Fibroblast of lung (primary cell): ENCODE results near the gene SLC49A4. TPM values are rescaled to one million over a fixed set of nuclear protein-coding genes. Genes with fewer than 3 reads are reported as not detected.
A peak's percentile ranks its signal among the peaks of the same experiment; 100 is the strongest.

ENCODE experiments used
- DNase-seq, 2 donors: peaks; one replicate each; pipeline versions ENCODE4 v3.0.0 to v3.0.0-alpha.2; 2010; ENCODE audit warnings: low read depth in 2 of 2
- H2AFZ ChIP-seq: 2 replicates; pipeline ENCODE4 v1.5.1; 2012; ENCODE audit warnings: low read length, control low read depth, inconsistent platforms
- H3K27ac ChIP-seq: 2 replicates; pipeline ENCODE4 v1.5.1; 2011; ENCODE audit warnings: low read length, control low read depth; ENCODE audit not compliant: insufficient read depth
- H3K27me3 ChIP-seq: 2 replicates; pipeline ENCODE4 v1.5.1; 2011; ENCODE audit warnings: mild to moderate bottlenecking, low read length; ENCODE audit not compliant: control insufficient read depth, insufficient read depth
- H3K36me3 ChIP-seq: 2 replicates; pipeline ENCODE4 v1.5.1; 2011; ENCODE audit warnings: low read length; ENCODE audit not compliant: control insufficient read depth, insufficient read depth
- H3K4me1 ChIP-seq: 2 replicates; pipeline ENCODE4 v1.5.1; 2011; ENCODE audit warnings: low read length; ENCODE audit not compliant: control insufficient read depth, insufficient read depth; ENCODE audit errors: extremely low read depth
- H3K4me2 ChIP-seq: 2 replicates; pipeline ENCODE4 v1.5.1; 2011; ENCODE audit warnings: low read length, control low read depth; ENCODE audit not compliant: insufficient read depth; ENCODE audit errors: extremely low read depth
- H3K4me3 ChIP-seq, 4 experiments: fragments of 200-600 bp in 1 of 4; sonication (generic) in 1 of 4; replicated peaks in 1 of 4; 2 replicates each; pipeline ENCODE4 v1.5.1; 2011 to 2016; ENCODE audit warnings: low read length in 4 of 4, low read depth in 3 of 4, mild to moderate bottlenecking in 3 of 4, control low read depth in 2 of 4, inconsistent platforms in 1 of 4, mixed read lengths in 1 of 4; ENCODE audit not compliant: insufficient read depth in 1 of 4; ENCODE audit errors: control extremely low read depth in 1 of 4
- H3K79me2 ChIP-seq: 2 replicates; pipeline ENCODE4 v1.5.1; 2012; ENCODE audit warnings: mild to moderate bottlenecking, low read length, inconsistent platforms; ENCODE audit not compliant: control insufficient read depth, insufficient read depth
- H3K9ac ChIP-seq: 2 replicates; pipeline ENCODE4 v1.5.1; 2011; ENCODE audit warnings: mild to moderate bottlenecking, low read length, control low read depth; ENCODE audit not compliant: insufficient read depth
- H3K9me3 ChIP-seq: 2 replicates; pipeline ENCODE4 v1.5.1; 2012; ENCODE audit warnings: low read depth, low read length; ENCODE audit not compliant: control insufficient read depth, insufficient read depth
- H4K20me1 ChIP-seq: 2 replicates; pipeline ENCODE4 v1.5.1; 2011; ENCODE audit warnings: low read length; ENCODE audit not compliant: control insufficient read depth, insufficient read depth; ENCODE audit errors: extremely low read depth
- EZH2 ChIP-seq: IDR thresholded peaks from 2 replicates; pipeline ENCODE4 v1.5.1; 2012; ENCODE audit warnings: low read length, control low read depth, mild to moderate bottlenecking; ENCODE audit errors: missing control alignments
- polyA plus RNA-seq, 2 donors: library from polyadenylated mRNA; depleted of rRNA in 1 of 2; stranded (reverse) in 1 of 2; unstranded in 1 of 2; fragments of >200 nt; gene quantifications; 2 replicates each; pipeline ENCODE4 v1.2.1, GENCODE V29; 2011 to 2012; ENCODE audit warnings: missing spikeins in 1 of 2
- total RNA-seq: library from RNA; depleted of rRNA; stranded (reverse); fragments of >200 nt; gene quantifications from 2 replicates; pipeline ENCODE4 v1.2.1, GENCODE V29; 2014
- TF ChIP-seq, protein P1 (sequence below), 2 donors: IDR thresholded peaks in 1 of 2; conservative IDR thresholded peaks in 1 of 2; 1 replicate in 1 of 2; 2 replicates in 1 of 2; pipeline ENCODE4 v1.5.1; 2011 to 2012; ENCODE audit warnings: low read length in 2 of 2, control low read depth in 1 of 2, inconsistent platforms in 1 of 2, low read depth in 1 of 2, mild to moderate bottlenecking in 1 of 2

SLC49A4 gene
- total and polyA plus RNA-seq, 2 donors (not counting 1 experiment from before 2014, with no cell fraction given) = 14.5 to 20.6 TPM

DNA sequence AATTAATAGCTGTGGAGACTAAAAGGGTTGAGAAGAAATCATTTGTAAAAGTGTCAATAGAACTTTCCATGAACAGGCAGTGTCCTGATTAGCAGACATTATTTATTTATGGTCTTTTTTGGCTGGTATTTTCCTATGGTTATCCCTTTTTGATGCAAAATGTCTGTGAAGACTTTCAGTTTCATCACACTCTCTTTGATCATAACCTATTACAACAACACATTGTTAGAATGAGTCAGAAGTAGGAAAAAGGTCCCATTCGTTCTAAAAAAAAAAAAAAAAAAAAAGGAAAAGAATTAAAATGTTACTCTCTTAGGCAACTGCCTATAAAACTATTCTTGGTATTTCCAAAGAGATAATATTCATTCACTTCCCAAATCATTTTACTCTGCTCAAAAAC is 62.1 kb downstream of the SLC49A4 start:
- no peak overlapping the region for H3K4me2 ChIP-seq
- H2AFZ ChIP-seq = no peak overlapping the region
- no peak overlapping the region for H3K27ac ChIP-seq
- no peaks in the 10 kb centered on the region for H3K9me3 ChIP-seq
- no peaks in the 10 kb centered on the region for H4K20me1 ChIP-seq
- no peaks in the 10 kb centered on the region for H3K27me3 ChIP-seq
- H3K79me2 ChIP-seq = no peaks in the 10 kb centered on the region
- no peak for TF ChIP-seq EZH2
- TF ChIP-seq, protein P1, sequence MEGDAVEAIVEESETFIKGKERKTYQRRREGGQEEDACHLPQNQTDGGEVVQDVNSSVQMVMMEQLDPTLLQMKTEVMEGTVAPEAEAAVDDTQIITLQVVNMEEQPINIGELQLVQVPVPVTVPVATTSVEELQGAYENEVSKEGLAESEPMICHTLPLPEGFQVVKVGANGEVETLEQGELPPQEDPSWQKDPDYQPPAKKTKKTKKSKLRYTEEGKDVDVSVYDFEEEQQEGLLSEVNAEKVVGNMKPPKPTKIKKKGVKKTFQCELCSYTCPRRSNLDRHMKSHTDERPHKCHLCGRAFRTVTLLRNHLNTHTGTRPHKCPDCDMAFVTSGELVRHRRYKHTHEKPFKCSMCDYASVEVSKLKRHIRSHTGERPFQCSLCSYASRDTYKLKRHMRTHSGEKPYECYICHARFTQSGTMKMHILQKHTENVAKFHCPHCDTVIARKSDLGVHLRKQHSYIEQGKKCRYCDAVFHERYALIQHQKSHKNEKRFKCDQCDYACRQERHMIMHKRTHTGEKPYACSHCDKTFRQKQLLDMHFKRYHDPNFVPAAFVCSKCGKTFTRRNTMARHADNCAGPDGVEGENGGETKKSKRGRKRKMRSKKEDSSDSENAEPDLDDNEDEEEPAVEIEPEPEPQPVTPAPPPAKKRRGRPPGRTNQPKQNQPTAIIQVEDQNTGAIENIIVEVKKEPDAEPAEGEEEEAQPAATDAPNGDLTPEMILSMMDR (conservative IDR thresholded peaks at IDR 0.05 in 1 of 2, IDR thresholded peaks at IDR 0.05 in 1 of 2; ENCODE audit: low read depth in 1 of 2, low read length in 2 of 2) = no peak
- H3K4me3 ChIP-seq = no peak overlapping the region
- H3K9ac ChIP-seq = no peak overlapping the region
- DNase-seq = peak; percentile 6 to 75
- H3K36me3 ChIP-seq = no peaks in the 10 kb centered on the region
- H3K4me1 ChIP-seq = no peaks in the 10 kb centered on the region

DNA sequence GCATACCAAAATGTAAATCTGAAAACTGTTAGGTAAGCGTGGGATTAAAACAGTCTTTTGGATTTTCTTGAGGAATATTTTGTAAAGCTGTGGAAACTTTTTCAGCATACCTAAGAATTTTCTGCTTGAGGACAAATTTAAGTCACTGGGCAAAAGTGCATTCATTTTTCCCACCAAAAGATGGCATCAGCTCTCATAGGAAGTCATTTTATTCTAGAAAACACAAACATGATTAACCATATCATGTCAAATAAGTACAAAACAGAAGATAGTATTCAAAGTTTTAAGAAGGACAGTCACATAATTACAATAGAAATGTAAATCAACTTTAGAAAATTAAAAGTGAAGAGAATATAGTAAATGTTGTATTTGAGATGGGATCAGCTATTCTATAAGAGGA is 63.5 kb downstream of the SLC49A4 start:
- Histone ChIP-seq H3K27me3 (no peaks in the 10 kb centered on the region), H3K4me2 (no peak overlapping the region), H3K9me3 (no peaks in the 10 kb centered on the region), H3K9ac (no peak overlapping the region), H3K4me1 (no peaks in the 10 kb centered on the region), H3K79me2 (no peaks in the 10 kb centered on the region), H3K27ac (no peak overlapping the region), H3K4me3 (no peak overlapping the region), H4K20me1 (no peaks in the 10 kb centered on the region), H3K36me3 (no peaks in the 10 kb centered on the region), H2AFZ (no peak overlapping the region)
- peak; percentile 19 to 50 for DNase-seq
- TF ChIP-seq, protein P1 (conservative IDR thresholded peaks at IDR 0.05 in 1 of 2, IDR thresholded peaks at IDR 0.05 in 1 of 2; ENCODE audit: low read depth in 1 of 2, low read length in 2 of 2) = peak; percentile 14 to 50
- no peak for TF ChIP-seq EZH2

DNA sequence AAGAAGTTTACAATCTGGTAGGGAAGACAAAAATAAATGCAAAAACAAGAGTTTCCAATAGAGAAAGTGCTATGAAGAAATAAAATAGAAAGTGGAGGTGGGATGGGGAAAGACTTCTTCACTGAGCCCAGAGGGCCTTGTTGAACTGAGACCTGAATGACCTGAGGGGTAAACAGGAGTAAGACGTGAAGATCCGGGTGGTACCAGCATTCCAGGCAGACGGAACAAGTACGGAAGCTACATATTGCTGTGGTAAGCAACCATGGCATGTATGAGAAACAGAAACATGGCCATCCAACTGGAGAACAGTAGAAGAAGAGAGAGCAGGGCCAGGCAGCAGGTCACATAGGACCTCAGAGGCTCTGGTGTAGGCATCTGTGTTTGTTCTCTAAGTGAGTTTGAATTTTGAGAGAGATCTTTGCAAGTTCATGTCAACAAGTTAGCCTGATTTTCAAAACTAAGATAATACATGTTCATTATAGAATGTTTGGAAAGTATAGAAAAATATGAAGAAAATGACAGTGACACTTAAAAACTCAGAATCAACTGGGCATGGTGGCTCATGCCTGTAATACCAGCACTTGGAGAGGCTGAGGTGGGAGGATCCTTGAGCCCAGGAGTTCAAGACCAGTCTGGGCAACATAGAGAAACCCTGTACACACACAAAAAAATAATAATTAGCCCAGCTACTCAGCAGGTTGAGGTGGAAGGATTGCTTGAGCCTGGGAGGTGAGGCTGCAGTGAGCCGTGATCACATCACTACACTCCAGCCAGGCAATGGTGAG is 64.3 kb downstream of the SLC49A4 start:
- H3K4me2 ChIP-seq = no peak overlapping the region
- H3K9me3 ChIP-seq = no peaks in the 10 kb centered on the region
- no peak overlapping the region for H3K4me3 ChIP-seq

More for the DNA sequence above, 64.3 kb downstream of the SLC49A4 start:
- H3K79me2 ChIP-seq = no peaks in the 10 kb centered on the region
- H3K4me1 ChIP-seq = no peaks in the 10 kb centered on the region
- TF ChIP-seq, protein P1 (conservative IDR thresholded peaks at IDR 0.05 in 1 of 2, IDR thresholded peaks at IDR 0.05 in 1 of 2; ENCODE audit: low read depth in 1 of 2, low read length in 2 of 2) = no peak
- no peak for TF ChIP-seq EZH2
- no peaks in the 10 kb centered on the region for H4K20me1 ChIP-seq
- no peak for DNase-seq
- H3K9ac ChIP-seq = no peak overlapping the region
- H3K27ac ChIP-seq = no peak overlapping the region
- no peaks in the 10 kb centered on the region for H3K36me3 ChIP-seq
- no peak overlapping the region for H2AFZ ChIP-seq
- H3K27me3 ChIP-seq = no peaks in the 10 kb centered on the region
